Keratinocyte (primary cell): ENCODE measurements around the gene SMC2. TPM values are rescaled to one million over a fixed set of nuclear protein-coding genes. Genes with fewer than 3 reads are reported as not detected.

Experiments
- DNase-seq: peaks from one replicate; pipeline ENCODE4 v3.0.0-alpha.2; 2011; ENCODE audit warnings: low read depth, missing footprints, low spot score
- FAIRE-seq: peaks from 2 replicates; lab custom pipeline; 2011; peaks lifted over from hg19 to GRCh38; lab: Jason Lieb, UNC
- H2AFZ ChIP-seq: 2 replicates; pipeline ENCODE4 v1.6.0; 2012; ENCODE audit warnings: low read length, control low read depth, inconsistent platforms; ENCODE audit not compliant: control insufficient read depth
- H3K27ac ChIP-seq: 2 replicates; pipeline ENCODE4 v1.5.1; 2011; ENCODE audit warnings: low read length; ENCODE audit not compliant: control insufficient read depth, insufficient read depth
- H3K27me3 ChIP-seq: 3 replicates; pipeline ENCODE4 v1.6.0; 2011; ENCODE audit warnings: low read length; ENCODE audit not compliant: control insufficient read depth, insufficient read depth; ENCODE audit errors: extremely low read depth
- H3K36me3 ChIP-seq, 2 experiments: 2 replicates in 1 of 2; 3 replicates in 1 of 2; pipeline ENCODE4 v1.5.1; 2011; ENCODE audit warnings: low read length in 2 of 2, mild to moderate bottlenecking in 1 of 2; ENCODE audit not compliant: control insufficient read depth in 2 of 2, insufficient read depth in 2 of 2; ENCODE audit errors: extremely low read depth in 1 of 2
- H3K4me1 ChIP-seq: 3 replicates; pipeline ENCODE4 v1.5.1; 2011; ENCODE audit warnings: low read length; ENCODE audit not compliant: control insufficient read depth, insufficient read depth; ENCODE audit errors: extremely low read depth
- H3K4me2 ChIP-seq: 3 replicates; pipeline ENCODE4 v1.6.0; 2011; ENCODE audit warnings: low read depth, low read length; ENCODE audit not compliant: control insufficient read depth, insufficient read depth; ENCODE audit errors: extremely low read depth
- H3K4me3 ChIP-seq, 3 experiments: fragments of 200-600 bp in 1 of 3; sonication (generic) in 1 of 3; 2 replicates in 2 of 3; 3 replicates in 1 of 3; pipeline ENCODE4 v1.5.1; 2011 to 2016; ENCODE audit warnings: low read length in 3 of 3, mild to moderate bottlenecking in 3 of 3, control low read depth in 2 of 3, inconsistent platforms in 1 of 3, low read depth in 1 of 3, mixed read lengths in 1 of 3, mixed run types in 1 of 3, moderate library complexity in 1 of 3; ENCODE audit not compliant: control insufficient read depth in 2 of 3, insufficient read depth in 2 of 3; ENCODE audit errors: extremely low read depth in 1 of 3
- H3K79me2 ChIP-seq: 2 replicates; pipeline ENCODE4 v1.6.0; 2012; ENCODE audit warnings: low read length; ENCODE audit not compliant: control insufficient read depth, insufficient read depth
- H3K9ac ChIP-seq: 3 replicates; pipeline ENCODE4 v1.6.0; 2011; ENCODE audit warnings: low read length; ENCODE audit not compliant: control insufficient read depth, insufficient read depth; ENCODE audit errors: extremely low read depth
- H3K9me1 ChIP-seq: 3 replicates; pipeline ENCODE4 v1.6.0; 2011; ENCODE audit warnings: low read length; ENCODE audit not compliant: control insufficient read depth, insufficient read depth; ENCODE audit errors: extremely low read depth
- H3K9me3 ChIP-seq: 2 replicates; pipeline ENCODE4 v1.5.1; 2012; ENCODE audit warnings: low read depth, low read length; ENCODE audit not compliant: control insufficient read depth
- H4K20me1 ChIP-seq: 3 replicates; pipeline ENCODE4 v1.6.0; 2011; ENCODE audit warnings: low read length; ENCODE audit not compliant: control insufficient read depth, insufficient read depth; ENCODE audit errors: extremely low read depth
- EZH2 ChIP-seq: IDR thresholded peaks from one replicate; pipeline ENCODE4 v1.6.1; 2012; ENCODE audit warnings: inconsistent platforms, mild to moderate bottlenecking, low read length, moderate library complexity
- dilution Hi-C: fragments of 300-500 bp; cut with MboI; formaldehyde crosslinking; loops from one replicate; pipeline ENCODE4 v1.7.0; 2020; ENCODE audit warnings: low sequenced_read_pairs; ENCODE audit not compliant: extremely low pct_ligation_motif_present
- polyA plus RNA-seq, 5 experiments: library from polyadenylated mRNA; depleted of rRNA in 3 of 5; stranded (reverse) in 3 of 5; stranded (forward) in 1 of 5; unstranded in 1 of 5; fragments of >200 nt; gene quantifications; 1 replicate in 1 of 5; 2 replicates in 3 of 5; 3 replicates in 1 of 5; pipeline versions ENCODE4 v1.2.1 to v1.2.3, GENCODE V29; 2011 to 2012; ENCODE audit warnings: missing spikeins in 2 of 5, low read depth in 1 of 5, low replicate concordance in 1 of 5
- TF ChIP-seq, protein P1 (sequence below), 3 experiments: IDR thresholded peaks in 1 of 3; conservative IDR thresholded peaks in 1 of 3; optimal IDR thresholded peaks in 1 of 3; 2 replicates in 2 of 3; 3 replicates in 1 of 3; pipeline versions ENCODE3 to v1.5.1; 2011; ENCODE audit warnings: low read length in 3 of 3, mild to moderate bottlenecking in 3 of 3, moderate library complexity in 2 of 3, control low read depth in 1 of 3, inconsistent platforms in 1 of 3; ENCODE audit not compliant: insufficient read depth in 2 of 3; ENCODE audit errors: extremely low read depth in 1 of 3

Gene SMC2
- polyA plus RNA-seq, 1 donor (not counting 4 experiments of a cell fraction or from before 2014, with no cell fraction given) = 13.9 TPM

DNA sequence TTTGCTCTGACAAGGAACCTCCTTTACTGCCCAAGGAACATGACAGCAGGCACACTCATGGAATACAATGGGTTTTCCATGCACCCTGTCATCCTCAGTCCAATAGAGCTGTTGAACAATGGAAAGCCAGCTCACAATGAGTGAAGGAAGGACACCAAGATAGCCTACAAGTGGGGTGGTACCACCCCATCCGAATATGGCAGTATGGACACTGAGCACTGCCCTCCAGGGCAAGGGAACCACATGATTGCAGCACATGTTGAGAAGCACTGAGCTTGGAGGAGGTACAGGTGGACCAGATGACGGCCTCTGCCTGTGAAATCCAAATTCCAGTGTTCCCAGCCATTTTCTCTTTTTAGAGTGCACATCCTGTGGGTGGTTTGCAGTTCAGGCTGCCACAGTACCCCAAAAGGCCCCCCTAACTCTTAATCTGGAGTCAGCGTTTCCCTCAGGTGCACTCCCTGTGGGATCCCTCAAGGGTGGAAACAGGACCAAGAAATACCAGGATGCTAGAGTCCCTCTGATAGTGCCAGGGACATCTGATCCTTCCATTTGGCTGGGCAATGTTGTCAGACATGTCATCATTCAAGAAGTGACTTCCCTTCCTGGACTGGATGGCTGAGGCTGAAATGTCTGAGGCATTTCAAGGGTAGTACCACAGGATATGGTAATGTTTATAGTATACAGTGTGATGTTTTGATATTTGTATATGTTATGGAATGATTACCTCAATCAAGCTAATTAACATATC is 48.9 kb downstream of the SMC2 start:
- Histone ChIP-seq H3K9me1 (no peaks in the 10 kb centered on the region), H3K36me3 (no peaks in the 10 kb centered on the region), H3K4me1 (no peaks in the 10 kb centered on the region), H3K4me3 (no peak overlapping the region), H3K9ac (no peak overlapping the region), H3K79me2 (no peaks in the 10 kb centered on the region), H3K27me3 (no peaks in the 10 kb centered on the region), H3K9me3 (no peaks in the 10 kb centered on the region), H4K20me1 (no peaks in the 10 kb centered on the region), H3K27ac (no peak overlapping the region), H3K4me2 (no peak overlapping the region), H2AFZ (no peak overlapping the region)
- DNase-seq = no peak
- TF ChIP-seq, protein P1, sequence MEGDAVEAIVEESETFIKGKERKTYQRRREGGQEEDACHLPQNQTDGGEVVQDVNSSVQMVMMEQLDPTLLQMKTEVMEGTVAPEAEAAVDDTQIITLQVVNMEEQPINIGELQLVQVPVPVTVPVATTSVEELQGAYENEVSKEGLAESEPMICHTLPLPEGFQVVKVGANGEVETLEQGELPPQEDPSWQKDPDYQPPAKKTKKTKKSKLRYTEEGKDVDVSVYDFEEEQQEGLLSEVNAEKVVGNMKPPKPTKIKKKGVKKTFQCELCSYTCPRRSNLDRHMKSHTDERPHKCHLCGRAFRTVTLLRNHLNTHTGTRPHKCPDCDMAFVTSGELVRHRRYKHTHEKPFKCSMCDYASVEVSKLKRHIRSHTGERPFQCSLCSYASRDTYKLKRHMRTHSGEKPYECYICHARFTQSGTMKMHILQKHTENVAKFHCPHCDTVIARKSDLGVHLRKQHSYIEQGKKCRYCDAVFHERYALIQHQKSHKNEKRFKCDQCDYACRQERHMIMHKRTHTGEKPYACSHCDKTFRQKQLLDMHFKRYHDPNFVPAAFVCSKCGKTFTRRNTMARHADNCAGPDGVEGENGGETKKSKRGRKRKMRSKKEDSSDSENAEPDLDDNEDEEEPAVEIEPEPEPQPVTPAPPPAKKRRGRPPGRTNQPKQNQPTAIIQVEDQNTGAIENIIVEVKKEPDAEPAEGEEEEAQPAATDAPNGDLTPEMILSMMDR (optimal IDR thresholded peaks at IDR 0.05 in 1 of 3, IDR thresholded peaks at IDR 0.05 in 1 of 3, conservative IDR thresholded peaks at IDR 0.05 in 1 of 3; ENCODE audit: extremely low read depth in 1 of 3, insufficient read depth in 2 of 3, low read length in 3 of 3) = no peak
- no peak for TF ChIP-seq EZH2
- dilution Hi-C loops = no loop called here
- no peak for FAIRE-seq

DNA sequence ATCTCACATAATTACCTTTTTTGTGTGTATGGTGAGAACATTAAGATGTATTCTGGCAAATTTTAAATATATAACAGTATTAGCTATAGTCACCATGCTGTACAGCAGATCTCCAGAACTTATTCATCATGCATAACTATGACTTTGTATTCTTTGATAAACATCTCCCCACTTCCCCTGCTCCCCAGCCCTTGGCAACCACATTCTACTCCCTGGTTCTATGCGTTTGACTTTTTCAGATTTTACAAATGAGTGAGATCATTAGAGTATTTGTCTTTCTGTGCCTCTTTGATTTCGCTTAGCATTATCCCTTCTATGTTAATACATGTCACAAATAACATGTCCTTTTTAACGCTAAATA is 49.4 kb downstream of the SMC2 start:
- no peaks in the 10 kb centered on the region for H4K20me1 ChIP-seq
- DNase-seq = no peak
- H3K9me3 ChIP-seq = no peaks in the 10 kb centered on the region
- no peak overlapping the region for H3K4me3 ChIP-seq
- H3K27ac ChIP-seq = no peak overlapping the region
- TF ChIP-seq EZH2 = no peak
- TF ChIP-seq, protein P1 (optimal IDR thresholded peaks at IDR 0.05 in 1 of 3, IDR thresholded peaks at IDR 0.05 in 1 of 3, conservative IDR thresholded peaks at IDR 0.05 in 1 of 3; ENCODE audit: extremely low read depth in 1 of 3, insufficient read depth in 2 of 3, low read length in 3 of 3) = no peak
- H3K36me3 ChIP-seq = no peaks in the 10 kb centered on the region
- H3K9ac ChIP-seq = no peak overlapping the region
- no peaks in the 10 kb centered on the region for H3K27me3 ChIP-seq
- H3K79me2 ChIP-seq = no peaks in the 10 kb centered on the region
- no peaks in the 10 kb centered on the region for H3K9me1 ChIP-seq
- no peak overlapping the region for H2AFZ ChIP-seq
- H3K4me1 ChIP-seq = no peaks in the 10 kb centered on the region
- no peak for FAIRE-seq
- dilution Hi-C loops = no loop called here
- H3K4me2 ChIP-seq = no peak overlapping the region
